CD4-positive, alpha-beta T cell treated with Interleukin-17A for 4 hours (primary cell): ENCODE measurements around the gene HSPB8.

Experiments used
- DNase-seq: peaks from one replicate; pipeline ENCODE4 v3.0.0-alpha.2; 2020; ENCODE audit warnings: mixed read lengths

The HSPB8 gene, protein sequence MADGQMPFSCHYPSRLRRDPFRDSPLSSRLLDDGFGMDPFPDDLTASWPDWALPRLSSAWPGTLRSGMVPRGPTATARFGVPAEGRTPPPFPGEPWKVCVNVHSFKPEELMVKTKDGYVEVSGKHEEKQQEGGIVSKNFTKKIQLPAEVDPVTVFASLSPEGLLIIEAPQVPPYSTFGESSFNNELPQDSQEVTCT

DNA sequence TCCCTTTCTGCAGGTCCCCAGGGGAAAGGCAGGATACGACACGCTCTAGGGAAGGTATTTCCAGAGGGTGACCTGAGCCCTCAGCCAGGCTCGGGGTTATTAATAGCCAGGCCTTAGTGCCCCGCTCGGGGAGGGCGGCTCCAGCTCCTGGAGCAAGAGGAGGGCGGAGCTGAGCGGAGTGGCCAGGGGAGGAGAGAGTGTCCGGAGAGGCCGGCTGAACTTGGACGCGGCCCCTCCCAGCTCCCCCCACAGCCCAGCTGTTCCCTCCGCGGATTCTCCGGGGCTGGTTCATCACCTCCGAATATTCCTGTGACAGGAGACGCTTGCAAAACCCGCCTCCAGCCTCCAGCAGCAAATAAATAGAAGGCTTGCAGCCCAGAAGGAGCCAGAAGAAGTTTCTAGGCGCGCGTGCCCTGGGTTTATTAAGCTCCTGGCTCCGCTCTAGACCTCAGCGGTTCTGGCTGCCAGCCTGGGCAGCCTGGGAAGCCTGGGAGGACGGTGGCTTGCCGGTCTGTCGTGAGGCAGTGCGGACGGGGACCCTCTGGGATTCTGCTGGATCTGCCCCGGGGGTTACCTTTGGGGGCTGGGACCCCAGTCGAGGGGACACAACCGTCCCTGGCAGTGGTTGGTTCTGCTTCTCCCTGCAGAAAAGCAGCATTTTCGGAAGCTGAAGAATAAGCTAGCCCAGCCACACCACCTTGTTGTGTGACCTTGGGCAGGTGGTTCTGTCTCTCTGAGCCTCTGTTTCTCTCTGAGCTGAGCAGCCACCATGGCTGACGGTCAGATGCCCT is at the start of gene HSPB8:
HSPB8 (plus strand) TSS at position 388 of the 791 bp plus-strand sequence; CDS start at position 770, 382 bp downstream.
- DNase-seq, result no peak

DNA sequence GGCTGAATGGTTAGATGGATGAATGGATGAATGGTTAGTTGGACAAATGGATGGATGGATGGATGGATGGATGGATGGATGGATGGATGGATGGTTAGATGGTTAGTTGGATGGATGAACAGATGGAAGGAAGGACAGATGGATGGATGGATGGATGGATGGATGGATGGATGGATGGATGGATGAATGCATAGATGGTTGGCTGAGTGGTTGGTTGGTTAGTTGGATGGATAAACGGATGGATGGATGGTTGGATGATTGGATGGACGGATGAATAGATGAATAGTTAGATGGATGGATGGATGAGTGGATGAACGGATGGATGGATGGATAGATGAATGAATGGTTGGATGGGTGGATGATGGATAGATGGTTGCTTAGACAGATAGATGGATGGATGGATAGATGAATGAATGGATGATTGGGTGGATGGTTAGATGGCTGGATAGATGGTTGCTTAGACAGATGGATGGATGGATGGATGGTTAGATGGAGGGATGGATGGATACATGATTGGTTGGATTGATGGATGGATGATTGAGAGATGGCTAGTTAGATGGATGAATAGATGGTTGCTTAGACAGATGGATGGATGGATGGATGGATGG is 48.8 kb upstream of the HSPB8 start:
- no peak for DNase-seq

DNA sequence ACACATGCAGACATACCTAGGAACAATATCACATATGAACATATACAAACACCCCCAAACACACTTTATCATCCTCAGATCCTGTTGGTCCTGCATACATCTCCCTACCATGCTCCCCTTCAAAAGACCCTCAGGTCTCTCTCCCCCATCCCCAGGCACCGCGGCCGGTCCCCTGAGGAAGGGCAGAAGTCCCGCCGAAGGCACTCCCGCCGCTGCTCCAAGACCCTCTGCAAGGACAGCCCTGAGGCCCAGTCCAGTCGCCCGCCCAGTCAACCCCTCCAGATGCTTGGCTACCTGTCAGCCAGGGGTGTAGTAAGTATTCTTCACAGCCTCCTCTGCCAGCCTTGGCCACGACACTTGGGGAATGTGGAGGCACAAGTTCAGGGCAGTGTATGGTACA is 48.2 kb upstream of the HSPB8 start:
- DNase-seq, result no peak

DNA sequence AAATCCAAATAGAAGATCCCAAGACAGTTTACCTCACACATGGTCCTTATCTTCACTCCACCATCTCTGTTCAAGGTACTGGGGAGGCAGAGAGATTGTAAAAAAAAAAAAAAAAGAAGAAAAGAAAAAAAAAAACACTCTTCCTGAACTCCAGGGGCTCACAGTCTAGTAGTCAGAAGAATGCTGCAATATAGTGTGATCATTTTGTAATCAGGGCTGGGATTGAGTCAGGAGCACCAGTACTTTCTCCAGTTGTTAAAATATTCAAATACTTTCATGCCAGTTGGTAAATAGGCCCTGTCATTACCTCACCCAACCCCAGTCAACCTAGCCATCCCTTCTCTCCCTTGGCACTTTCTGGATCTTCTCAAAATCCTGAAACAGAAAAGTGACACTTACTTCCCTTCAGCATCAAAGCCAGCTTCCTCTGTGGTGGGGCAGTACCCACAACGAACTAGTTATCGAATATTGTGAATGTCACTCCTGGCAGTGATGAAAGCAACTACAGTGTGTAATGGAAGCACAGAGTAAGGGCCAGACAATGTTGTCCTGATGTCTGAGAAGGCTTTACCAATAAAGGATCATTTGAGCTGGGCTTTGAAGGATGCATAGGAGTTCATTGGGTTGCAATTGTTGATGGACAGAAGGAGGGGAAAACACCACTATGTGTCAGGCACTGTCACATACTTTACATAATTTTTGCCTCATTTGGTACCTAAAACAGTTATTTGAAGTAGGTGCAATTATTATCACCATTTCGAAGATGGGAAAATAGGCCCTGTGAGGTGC is 44.3 kb upstream of the HSPB8 start:
- DNase-seq, result no peak

DNA sequence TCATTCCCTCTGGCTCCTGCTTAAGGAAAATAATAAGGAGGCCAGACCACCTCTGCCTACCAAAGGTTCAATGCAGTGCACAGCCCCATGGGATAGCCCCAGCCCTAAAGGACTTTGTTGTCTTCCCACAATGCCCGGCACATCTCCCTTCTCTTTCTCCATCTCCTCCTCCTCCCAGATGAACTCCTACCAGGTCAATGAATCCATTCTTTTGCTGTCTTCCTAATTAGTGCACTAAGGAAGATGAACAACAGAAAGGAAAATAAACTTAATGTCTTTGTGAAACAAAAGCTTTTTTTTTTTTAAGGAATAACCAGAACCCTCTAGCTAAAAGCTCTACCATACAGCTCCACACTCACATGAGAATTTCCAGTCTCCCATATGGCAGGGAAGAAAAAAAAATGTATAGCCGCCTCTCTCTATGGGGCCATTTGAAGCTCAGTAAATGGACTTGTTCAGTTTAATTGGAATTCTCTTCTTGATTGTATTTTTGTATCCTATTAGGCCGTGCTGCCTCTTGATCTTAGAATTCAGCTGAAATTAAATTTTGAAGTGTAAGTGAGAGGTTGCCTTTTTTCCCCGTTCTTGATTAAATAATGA is 41.8 kb upstream of the HSPB8 start:
- no peak for DNase-seq

DNA sequence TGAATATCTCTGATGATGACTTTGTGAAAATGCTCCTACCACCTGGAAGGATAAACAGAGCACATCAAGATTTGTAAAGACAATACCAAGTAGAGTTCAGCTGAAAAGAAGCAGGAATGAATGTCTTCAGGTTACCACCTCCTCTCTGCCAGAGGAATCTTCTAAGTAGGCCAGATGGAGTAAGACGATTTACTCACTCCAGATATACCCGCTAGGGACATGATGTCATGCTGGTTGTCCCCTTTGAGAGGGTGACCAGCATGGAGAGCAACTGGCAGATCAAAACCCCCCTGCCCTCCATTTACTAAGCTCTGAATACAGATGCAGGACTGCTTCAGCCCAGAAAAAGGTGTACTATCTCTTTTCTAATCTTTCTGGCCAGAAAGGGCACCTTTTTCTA is 39.3 kb upstream of the HSPB8 start:
- no peak for DNase-seq

DNA sequence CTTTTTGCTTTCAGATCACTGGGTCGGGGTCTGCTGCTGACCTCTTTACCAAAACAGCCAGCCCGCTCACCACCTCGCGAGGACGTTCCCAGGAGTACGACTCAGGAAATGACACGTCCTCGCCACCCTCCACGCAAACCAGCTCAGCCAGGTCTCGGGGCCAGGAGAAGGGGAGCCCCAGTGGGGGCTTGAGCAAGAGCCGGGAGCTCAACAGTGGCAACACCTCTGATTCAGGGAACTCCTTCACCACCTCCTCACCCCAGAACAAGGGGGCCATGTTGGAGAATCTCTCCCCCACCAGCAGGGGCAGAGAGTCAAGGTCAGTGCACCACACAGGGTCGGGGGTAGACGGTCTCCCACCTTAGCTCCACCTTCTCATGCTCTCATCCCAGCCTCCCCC is 33.4 kb upstream of the HSPB8 start:
- no peak for DNase-seq

DNA sequence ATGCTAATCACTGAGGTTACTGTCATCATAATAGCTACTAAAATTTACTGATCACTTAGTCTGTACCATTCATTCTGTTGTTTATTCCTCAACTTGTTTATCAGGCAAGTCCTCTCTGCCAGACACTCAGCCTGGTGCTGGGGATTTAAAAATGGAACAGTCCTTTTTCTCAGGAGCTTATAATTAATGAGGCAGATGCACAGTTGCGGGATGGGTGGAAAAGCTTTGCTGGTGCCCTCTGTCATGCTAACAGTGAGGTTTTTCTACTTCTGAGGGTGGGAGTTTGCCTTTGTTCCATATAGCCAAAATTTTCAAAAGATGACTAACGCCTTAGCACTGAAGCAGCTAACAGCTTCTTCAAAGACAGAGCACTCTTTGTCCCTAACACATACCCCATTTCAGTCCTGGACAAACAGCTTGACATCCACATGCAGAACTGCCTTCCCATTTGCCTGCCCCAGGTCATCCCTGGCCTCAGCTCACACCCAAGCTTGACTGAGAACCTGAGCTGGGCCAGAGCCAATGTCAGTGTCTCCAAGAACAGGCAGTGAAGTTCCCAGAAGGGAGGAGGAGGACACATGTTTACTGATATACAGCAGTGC is 30.8 kb upstream of the HSPB8 start:
- no peak for DNase-seq

DNA sequence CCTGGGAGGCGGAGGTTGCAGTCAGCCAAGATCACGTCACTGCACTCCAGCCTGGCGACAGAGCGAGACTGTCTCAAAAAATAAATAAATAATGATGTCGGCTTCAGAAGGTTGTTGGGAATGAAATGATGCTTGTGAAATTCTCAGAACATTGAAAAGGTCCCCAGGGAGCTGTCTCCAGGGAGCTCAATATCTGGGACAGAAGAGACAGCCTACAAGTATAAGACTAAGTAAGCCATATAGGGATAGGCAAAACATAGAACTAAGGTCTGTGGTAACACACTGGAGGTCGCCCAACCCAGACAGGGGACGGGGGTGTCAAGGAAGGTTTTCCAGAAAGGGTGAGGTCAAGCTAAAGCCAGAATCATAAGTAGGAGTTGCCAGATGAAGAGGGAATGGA is 29.5 kb upstream of the HSPB8 start:
- DNase-seq, result no peak

DNA sequence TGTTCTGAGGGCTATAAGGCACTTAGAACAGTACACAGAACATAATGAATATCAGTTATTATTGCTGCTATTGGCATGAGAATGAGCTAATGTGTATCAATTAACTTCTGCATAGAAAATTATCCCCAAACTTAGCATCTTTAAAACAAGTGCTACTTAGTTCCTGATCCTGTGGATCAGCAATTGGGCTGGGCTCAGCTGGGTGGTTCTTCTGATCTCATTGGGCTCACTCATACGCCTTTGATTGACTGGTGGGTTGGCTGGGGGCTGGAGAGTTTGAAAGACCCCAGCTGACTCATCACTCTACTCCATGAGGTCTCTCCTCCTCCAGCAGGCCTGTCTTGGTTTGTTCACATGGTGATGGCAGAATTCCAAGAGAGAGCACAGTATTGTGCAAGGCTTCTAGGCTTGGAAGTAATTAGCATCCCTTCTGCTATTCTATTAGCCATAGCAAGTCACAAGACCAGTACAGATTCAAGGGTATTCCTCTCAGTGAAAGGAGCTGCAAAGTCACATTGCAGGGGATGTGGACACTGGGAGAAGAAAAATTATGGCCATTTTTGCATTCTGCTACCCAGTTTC is 27.2 kb upstream of the HSPB8 start:
- DNase-seq, result no peak

DNA sequence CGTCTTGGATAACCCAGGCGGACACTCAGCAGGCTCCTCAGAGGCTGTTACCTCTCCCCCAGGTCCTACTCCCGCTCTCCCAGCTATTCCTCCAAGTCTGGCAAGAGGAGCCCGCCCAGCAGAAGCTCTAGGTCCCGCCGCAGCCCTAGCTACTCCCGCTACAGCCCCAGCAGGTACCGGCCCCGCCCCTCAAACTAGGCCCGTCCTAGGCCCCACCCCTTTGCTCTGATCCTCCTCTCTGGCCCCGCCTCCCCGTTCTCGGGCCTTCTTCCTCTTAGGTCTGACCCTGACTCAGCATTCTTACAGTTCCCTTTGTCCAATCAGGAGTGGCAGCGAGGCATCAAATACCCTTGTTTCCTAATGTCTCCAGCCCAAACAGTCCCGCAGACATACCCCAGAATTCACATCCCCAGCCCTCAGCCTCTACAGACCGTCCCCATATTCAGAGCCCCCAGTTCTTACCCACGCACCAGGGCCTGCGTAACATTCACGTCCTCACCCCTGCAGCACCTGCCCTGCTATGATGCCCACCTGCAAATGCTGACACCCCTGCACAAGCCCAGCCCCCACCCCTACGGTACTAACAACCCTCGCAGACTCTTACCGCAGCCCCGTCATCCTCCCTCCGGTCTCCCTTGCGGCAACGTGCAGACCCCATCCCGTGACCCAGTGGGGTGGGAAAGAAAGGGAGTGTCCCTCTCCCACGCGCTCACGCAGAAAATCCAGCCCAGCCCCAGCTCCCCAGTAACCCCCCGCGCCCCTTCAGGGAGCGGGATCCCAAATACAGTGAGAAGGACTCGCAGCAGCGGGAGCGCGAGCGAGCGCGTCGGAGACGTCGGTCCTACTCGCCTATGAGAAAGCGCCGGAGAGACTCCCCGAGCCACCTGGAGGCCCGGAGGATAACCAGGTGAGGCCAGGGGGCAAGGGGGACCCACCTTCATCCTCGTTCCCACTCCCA is 25.0 kb upstream of the HSPB8 start:
- no peak for DNase-seq

DNA sequence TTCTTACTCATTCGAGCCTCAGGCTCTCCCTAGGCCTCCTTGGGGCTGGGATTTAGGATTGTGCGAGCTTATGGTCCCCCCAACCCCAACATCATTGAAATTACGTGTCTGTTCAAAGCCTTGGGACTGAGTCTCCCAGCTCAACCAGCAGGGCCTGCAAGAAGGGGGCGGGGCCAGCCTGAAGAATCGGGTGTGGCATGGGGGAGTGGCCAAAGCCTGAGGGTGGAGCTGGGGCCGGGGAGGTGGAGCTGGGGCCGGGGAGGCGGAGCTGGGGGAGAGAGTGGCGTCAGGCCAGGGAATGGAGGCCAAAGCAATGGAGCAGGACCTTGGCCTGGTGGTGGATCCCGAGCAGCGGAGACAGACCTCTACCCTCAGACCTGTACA is 24.3 kb upstream of the HSPB8 start:
- no peak for DNase-seq

DNA sequence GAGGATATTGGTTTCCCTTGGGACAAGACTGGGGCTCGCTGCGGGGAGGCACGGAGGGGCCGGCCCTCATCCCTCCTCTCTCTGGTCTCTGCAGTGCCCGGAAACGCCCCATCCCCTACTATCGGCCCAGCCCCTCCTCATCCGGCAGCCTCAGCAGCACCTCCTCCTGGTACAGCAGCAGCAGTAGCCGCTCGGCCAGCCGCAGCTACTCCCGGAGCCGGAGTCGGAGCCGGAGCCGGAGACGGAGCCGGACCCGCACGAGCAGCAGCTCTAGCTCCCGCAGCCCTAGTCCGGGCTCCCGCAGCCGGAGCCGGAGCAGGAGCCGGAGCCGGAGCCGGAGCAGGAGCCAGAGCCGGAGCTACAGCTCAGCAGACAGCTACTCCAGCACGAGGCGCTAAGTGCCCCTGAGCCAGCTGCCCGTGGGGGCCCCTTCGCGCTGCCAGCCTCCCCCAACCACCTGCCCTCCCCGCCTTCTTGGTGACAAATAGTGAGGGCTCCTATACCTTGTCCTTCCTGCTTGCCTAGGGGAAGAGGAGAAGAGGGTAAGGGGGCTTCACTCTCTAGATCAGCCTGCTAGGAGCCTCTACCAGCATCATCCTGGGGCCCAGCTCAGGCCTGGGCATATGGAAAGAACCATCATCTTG is 22.2 kb upstream of the HSPB8 start:
- DNase-seq, result no peak

DNA sequence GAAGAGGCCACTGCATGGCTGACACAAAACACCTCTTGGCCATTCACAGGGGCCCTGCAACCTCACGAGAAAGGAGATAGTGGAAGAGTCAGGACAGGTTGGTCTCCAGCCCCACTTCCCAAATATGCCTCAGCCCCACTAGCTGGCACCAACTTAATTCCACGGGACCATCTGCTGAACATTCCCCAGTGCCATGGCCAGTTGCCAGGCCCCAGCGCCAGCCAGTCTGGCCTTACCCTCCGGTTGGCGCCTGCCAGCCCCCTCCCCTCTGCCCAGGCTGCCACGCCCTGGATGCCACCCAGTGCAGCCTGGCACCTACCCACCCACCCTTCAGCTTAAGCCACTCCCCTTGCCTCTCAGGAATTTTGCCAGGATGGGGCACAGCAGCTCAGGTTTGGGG is 21.2 kb upstream of the HSPB8 start:
- no peak for DNase-seq

DNA sequence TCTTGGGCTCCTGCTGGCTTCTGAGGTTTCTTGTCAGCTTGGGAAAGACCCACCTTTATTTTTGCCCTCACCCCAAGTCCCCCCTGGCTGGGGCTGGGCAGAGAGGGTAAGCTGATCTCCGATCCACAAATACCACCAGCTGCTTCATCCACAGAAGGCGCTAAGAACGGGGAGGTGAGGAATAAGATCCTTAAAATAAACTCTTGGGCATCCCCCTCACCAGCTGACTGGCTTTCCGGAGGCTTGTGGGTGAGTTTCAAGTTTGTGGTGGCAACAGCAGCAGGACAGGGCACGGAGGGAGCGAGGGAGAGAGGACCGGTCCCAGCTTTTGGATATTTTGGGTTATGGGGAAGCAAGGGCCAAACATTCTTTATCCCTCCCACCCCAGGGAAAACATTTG is 20.8 kb upstream of the HSPB8 start:
- no peak for DNase-seq

DNA sequence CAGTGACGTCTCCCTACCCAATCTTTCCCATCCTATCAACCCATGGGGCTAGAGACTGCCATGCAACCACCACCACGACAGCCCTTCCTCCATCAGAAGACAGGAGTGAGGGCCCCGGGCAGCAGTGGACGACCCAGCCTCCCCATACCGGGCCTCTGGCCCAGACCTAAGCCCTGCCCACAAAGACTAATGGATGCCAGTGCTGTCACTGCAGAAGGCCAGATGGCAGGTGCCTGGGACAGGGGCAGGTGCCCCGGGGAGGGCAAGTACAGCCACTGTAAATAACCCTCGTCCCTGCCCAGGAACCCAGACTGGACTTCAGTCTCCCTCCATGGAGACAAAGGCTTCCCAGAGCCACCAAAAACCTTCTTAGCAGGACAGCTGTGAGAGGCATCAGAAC is 20.3 kb upstream of the HSPB8 start:
- DNase-seq, result no peak

DNA sequence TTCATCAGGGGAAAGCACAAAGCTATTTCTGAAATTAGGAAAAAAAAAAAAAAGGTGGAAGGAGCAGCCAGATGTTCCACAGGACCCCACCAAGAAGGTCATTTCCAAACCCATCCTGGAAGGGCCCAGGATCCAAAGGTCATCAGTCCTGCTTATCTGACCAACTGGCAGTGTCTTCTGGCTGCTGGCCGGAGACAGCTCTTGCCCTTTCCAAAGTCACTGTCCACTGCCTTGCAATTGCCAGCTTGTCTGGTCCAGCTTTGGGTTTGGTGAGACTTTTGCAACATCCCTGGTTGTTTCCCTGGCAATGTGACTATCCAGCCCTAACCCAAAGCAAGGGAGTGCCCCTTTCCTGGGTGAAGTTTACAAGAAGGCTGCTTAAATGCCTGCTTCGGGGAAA is 18.9 kb upstream of the HSPB8 start:
- DNase-seq, result no peak

DNA sequence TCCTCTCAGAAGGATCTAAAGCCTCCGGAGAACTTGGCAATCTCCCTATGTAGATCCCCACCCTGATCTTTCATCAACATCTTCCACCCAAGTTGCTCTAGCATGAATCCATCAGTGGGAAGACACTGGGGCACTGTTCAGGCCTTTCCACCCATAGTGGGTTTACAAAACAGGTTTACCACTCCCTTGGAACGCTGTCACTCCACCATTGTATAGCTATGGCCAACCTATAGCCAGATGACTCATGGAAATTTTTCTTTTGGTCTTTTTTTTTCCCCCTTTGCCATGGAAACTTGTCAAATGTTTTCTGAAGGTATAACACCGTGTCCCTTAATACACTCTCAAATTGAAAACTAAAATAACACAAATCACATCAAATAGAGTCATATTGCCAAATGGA is 10.8 kb upstream of the HSPB8 start:
- DNase-seq, result no peak

DNA sequence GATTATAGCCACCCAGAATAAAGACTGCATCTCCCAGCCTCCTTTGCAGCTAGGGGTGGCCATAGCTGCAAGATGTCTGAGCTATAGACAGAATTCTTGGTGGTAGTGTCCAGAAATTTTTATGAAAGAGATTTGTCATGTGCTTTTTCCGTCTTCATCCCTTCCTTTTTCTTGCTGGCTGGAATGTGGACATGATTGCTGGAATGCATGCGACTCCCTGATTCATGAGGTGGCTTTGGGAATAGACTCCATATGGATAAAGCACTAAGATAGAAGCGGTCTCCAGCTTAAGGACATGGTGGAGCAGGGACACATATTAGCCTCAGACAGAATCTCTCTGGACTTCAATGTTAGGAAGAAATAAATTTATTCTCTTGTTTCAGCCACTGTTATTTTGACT is 10.0 kb upstream of the HSPB8 start:
- no peak for DNase-seq

DNA sequence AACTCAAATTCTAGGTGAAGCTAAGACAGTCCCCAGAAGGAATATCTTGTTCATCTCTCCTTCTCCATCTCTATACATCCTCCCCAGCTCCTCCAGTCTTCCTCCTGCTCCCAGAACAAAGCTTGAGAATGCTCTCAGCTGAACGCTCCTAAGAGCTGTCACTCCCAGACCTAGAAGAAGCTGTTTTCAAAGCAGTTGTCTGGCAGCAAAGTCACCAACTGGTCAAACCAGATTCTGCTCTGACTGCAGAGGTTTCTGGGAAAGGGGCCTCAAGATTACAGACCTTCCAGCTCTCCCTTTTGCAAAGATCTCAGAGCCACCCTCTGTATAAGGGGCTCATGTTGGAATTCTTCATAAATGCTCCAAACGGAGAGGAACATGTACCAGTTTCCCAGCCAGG is 9.6 kb upstream of the HSPB8 start:
- DNase-seq, result no peak

DNA sequence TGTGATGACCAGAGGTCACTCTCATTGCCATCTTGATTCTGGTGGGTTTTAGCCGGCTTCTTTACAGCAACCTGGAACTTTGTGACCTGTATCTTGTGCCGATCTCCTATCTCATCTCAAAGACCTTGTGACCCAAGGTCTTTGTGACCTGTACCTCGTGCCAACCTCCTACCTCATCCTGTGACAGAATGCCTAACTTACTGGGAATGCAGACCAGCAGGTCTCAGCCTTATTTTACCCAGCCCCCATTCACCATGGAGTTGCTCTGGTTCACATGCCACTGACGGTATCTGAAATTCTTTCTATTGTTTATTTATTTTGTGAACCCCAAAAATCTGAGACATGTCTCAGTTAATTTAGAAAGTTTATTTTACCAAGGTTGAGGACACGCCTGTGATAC is 7.4 kb upstream of the HSPB8 start:
- DNase-seq, result no peak
